Stimulated activated naive CD8-positive, alpha-beta T cell treated with anti-CD3 and anti-CD28 coated beads, Interleukin-15, Interleukin-2, amounts not matched to agents 100 U/mL and 50 U/mL, for 24 hours (primary cell): ENCODE results near the gene TAF4.
"Not testable (repeated sequence)": the region's sequence is repeated elsewhere in the genome, so short reads cannot be mapped to it uniquely, and the experiment has no call there.

Experiments used
- ATAC-seq: fragments of 150-1000 bp; cut with Tn5 transposase; one replicate; pipeline ENCODE4 v1.10.0; 2021
- DNase-seq: peaks from one replicate; pipeline ENCODE4 v3.0.0; 2021

TAF4 gene

GRCh38 chr20:62055862-62056115, 9.9 kb downstream of the TAF4 start:
- ATAC-seq, DNase-seq: not testable (repeated sequence)

GRCh38 chr20:62055106-62055861, 10.4 kb downstream of the TAF4 start:
- DNase-seq: no peak

GRCh38 chr20:62054451-62054953, 11.2 kb downstream of the TAF4 start:
- DNase-seq: no peak
- no peak for ATAC-seq

More at GRCh38 chr20:62055106-62055861, 10.4 kb downstream of the TAF4 start:
- ATAC-seq: no peak

GRCh38 chr20:62053465-62054196, 12.1 kb downstream of the TAF4 start:
- ATAC-seq: no peak
- DNase-seq: no peak

GRCh38 chr20:62052842-62053464, 12.7 kb downstream of the TAF4 start:
- DNase-seq (no peak), ATAC-seq (no peak)

- no peak for ATAC-seq
- DNase-seq: no peak
Observed at GRCh38 chr20:62052336-62052841, 13.3 kb downstream of the TAF4 start.

GRCh38 chr20:62051546-62052255, 14.0 kb downstream of the TAF4 start:
- no peak for DNase-seq

GRCh38 chr20:62051144-62051543, 14.5 kb downstream of the TAF4 start:
- DNase-seq (no peak), ATAC-seq (no peak)

More at GRCh38 chr20:62051546-62052255, 14.0 kb downstream of the TAF4 start:
- no peak for ATAC-seq

GRCh38 chr20:62050166-62051120, 15.2 kb downstream of the TAF4 start:
- DNase-seq: no peak
- no peak for ATAC-seq

GRCh38 chr20:62049342-62050165, 16.1 kb downstream of the TAF4 start:
- ATAC-seq (no peak), DNase-seq (no peak)

- DNase-seq: no peak
- ATAC-seq: no peak
Observed at GRCh38 chr20:62048821-62049291, 16.8 kb downstream of the TAF4 start.

GRCh38 chr20:62048346-62048761, 17.3 kb downstream of the TAF4 start:
- no peak for ATAC-seq
- no peak for DNase-seq

GRCh38 chr20:62047666-62048345, 17.9 kb downstream of the TAF4 start:
- ATAC-seq (no peak), DNase-seq (no peak)

- no peak for ATAC-seq
- DNase-seq: no peak
Observed at GRCh38 chr20:62046431-62046830, 19.2 kb downstream of the TAF4 start.

- ATAC-seq (no peak), DNase-seq (no peak)
Observed at GRCh38 chr20:62045529-62046285, 20.0 kb downstream of the TAF4 start.

- ATAC-seq (no peak), DNase-seq (no peak)
Observed at GRCh38 chr20:62045118-62045517, 20.6 kb downstream of the TAF4 start.

- DNase-seq (no peak), ATAC-seq (no peak)
Observed at GRCh38 chr20:62044631-62045030, 21.1 kb downstream of the TAF4 start.

GRCh38 chr20:62043131-62043914, 22.4 kb downstream of the TAF4 start:
- ATAC-seq (no peak), DNase-seq (no peak)
